ENCODE results near the gene KDM8.

Gene KDM8

GRCh38 chr16:27208796-27209195, 5.5 kb downstream of the KDM8 start:
- H3K36me3 ChIP-seq (ENCODE audit: insufficient read depth, low read length): no peaks in the 10 kb centered on the region; the same call in 1 of the 2 replicates
- H3K27ac ChIP-seq (ENCODE audit: low read depth, low read length, poor library complexity, severe bottlenecking): no peak overlapping the region
- TF ChIP-seq, protein P1, sequence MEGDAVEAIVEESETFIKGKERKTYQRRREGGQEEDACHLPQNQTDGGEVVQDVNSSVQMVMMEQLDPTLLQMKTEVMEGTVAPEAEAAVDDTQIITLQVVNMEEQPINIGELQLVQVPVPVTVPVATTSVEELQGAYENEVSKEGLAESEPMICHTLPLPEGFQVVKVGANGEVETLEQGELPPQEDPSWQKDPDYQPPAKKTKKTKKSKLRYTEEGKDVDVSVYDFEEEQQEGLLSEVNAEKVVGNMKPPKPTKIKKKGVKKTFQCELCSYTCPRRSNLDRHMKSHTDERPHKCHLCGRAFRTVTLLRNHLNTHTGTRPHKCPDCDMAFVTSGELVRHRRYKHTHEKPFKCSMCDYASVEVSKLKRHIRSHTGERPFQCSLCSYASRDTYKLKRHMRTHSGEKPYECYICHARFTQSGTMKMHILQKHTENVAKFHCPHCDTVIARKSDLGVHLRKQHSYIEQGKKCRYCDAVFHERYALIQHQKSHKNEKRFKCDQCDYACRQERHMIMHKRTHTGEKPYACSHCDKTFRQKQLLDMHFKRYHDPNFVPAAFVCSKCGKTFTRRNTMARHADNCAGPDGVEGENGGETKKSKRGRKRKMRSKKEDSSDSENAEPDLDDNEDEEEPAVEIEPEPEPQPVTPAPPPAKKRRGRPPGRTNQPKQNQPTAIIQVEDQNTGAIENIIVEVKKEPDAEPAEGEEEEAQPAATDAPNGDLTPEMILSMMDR (IDR thresholded peaks at IDR 0.05; ENCODE audit: low read length): no peak
- no peak for TF ChIP-seq EZH2 (IDR thresholded peaks at IDR 0.05; ENCODE audit: borderline replicate concordance, low read length)
- H3K27me3 ChIP-seq (ENCODE audit: insufficient read depth, low read length): no peaks in the 10 kb centered on the region
- no peaks in the 10 kb centered on the region for H3K9me2 ChIP-seq (ENCODE audit: low read depth, low read length)
- H2AFZ ChIP-seq (ENCODE audit: low read length): no peak overlapping the region
- 0 out of 2 replicates have a peak, but pooled peaks cover 5% of the 10 kb centered on the region for H3F3A ChIP-seq (ENCODE audit: insufficient read depth, low read length)
- no peaks in the 10 kb centered on the region for H4K20me1 ChIP-seq (ENCODE audit: insufficient read depth, low read length)
- no peak overlapping the region for H3K4me2 ChIP-seq (ENCODE audit: low read length)
- no peaks in the 10 kb centered on the region for H3K79me2 ChIP-seq (ENCODE audit: insufficient read depth, low read length)
- no peaks in the 10 kb centered on the region for H3K9me3 ChIP-seq (ENCODE audit: low read length)
- H3K4me3 ChIP-seq (ENCODE audit: low read depth, low read length, poor library complexity, severe bottlenecking): no peak overlapping the region
- peaks cover 37% of the 10 kb centered on the region for H3K4me1 ChIP-seq (ENCODE audit: insufficient read depth, low read length, severe bottlenecking)
- no peak overlapping the region for H3K9ac ChIP-seq (ENCODE audit: low read length)

- H3K27ac ChIP-seq (ENCODE audit: low read depth, low read length, poor library complexity, severe bottlenecking): no peak overlapping the region
- no peaks in the 10 kb centered on the region for H3K79me2 ChIP-seq (ENCODE audit: insufficient read depth, low read length)
These were observed 6.3 kb downstream of the KDM8 start for GRCh38 chr16:27209591-27209990.

GRCh38 chr16:27210174-27210573, 6.8 kb downstream of the KDM8 start:
- H3K79me2 ChIP-seq (ENCODE audit: insufficient read depth, low read length): no peaks in the 10 kb centered on the region
- peaks cover 5% of the 10 kb centered on the region for H3K36me3 ChIP-seq (ENCODE audit: insufficient read depth, low read length)
- no peaks in the 10 kb centered on the region for H3K27me3 ChIP-seq (ENCODE audit: insufficient read depth, low read length)
- no peak overlapping the region for H3K9ac ChIP-seq (ENCODE audit: low read length)
- no peaks in the 10 kb centered on the region for H4K20me1 ChIP-seq (ENCODE audit: insufficient read depth, low read length)
- H3K4me3 ChIP-seq (ENCODE audit: low read depth, low read length, poor library complexity, severe bottlenecking): no peak overlapping the region
- no peaks in the 10 kb centered on the region for H3K9me2 ChIP-seq (ENCODE audit: low read depth, low read length)
- H3K27ac ChIP-seq (ENCODE audit: low read depth, low read length, poor library complexity, severe bottlenecking): no peak overlapping the region
- no peak overlapping the region for H3K4me2 ChIP-seq (ENCODE audit: low read length)
- no peaks in the 10 kb centered on the region for H3K9me3 ChIP-seq (ENCODE audit: low read length)
- no peak overlapping the region for H2AFZ ChIP-seq (ENCODE audit: low read length)
- 0 out of 2 replicates have a peak, but pooled peaks cover 2% of the 10 kb centered on the region for H3F3A ChIP-seq (ENCODE audit: insufficient read depth, low read length)
- no peak for TF ChIP-seq EZH2 (IDR thresholded peaks at IDR 0.05; ENCODE audit: borderline replicate concordance, low read length)
- TF ChIP-seq, protein P1 (IDR thresholded peaks at IDR 0.05; ENCODE audit: low read length): no peak
- peaks cover 24% of the 10 kb centered on the region for H3K4me1 ChIP-seq (ENCODE audit: insufficient read depth, low read length, severe bottlenecking)

More at GRCh38 chr16:27209591-27209990, 6.3 kb downstream of the KDM8 start:
- Histone ChIP-seq H3K9me2 (ENCODE audit: low read depth, low read length) (no peaks in the 10 kb centered on the region), H3K9me3 (ENCODE audit: low read length) (no peaks in the 10 kb centered on the region), H3K4me1 (ENCODE audit: insufficient read depth, low read length, severe bottlenecking) (peaks cover 30% of the 10 kb centered on the region), H4K20me1 (ENCODE audit: insufficient read depth, low read length) (no peaks in the 10 kb centered on the region), H3K36me3 (ENCODE audit: insufficient read depth, low read length) (peaks cover 1% of the 10 kb centered on the region), H2AFZ (ENCODE audit: low read length) (no peak overlapping the region), H3K9ac (ENCODE audit: low read length) (no peak overlapping the region), H3K4me3 (ENCODE audit: low read depth, low read length, poor library complexity, severe bottlenecking) (no peak overlapping the region), H3F3A (ENCODE audit: insufficient read depth, low read length) (0 out of 2 replicates have a peak, but pooled peaks cover 5% of the 10 kb centered on the region), H3K27me3 (ENCODE audit: insufficient read depth, low read length) (no peaks in the 10 kb centered on the region), H3K4me2 (ENCODE audit: low read length) (no peak overlapping the region)
- TF ChIP-seq, protein P1 (IDR thresholded peaks at IDR 0.05; ENCODE audit: low read length): no peak
- TF ChIP-seq EZH2 (IDR thresholded peaks at IDR 0.05; ENCODE audit: borderline replicate concordance, low read length): no peak

Measured in OCI-LY1 (cell line).